CD4-positive, alpha-beta T cell treated with Interleukin-6 at 100 ng/mL for 8 hours (primary cell): Measurements from ENCODE around the gene IQSEC1.
A peak's percentile ranks its signal among the peaks of the same experiment; 100 is the strongest.
"Not testable (repeated sequence)": the region's sequence is repeated elsewhere in the genome, so short reads cannot be mapped to it uniquely, and the experiment has no call there.

Source experiments
- DNase-seq: peaks from one replicate; pipeline ENCODE4 v3.0.0-alpha.2; 2020; ENCODE audit warnings: mixed read lengths, low spot score

Gene IQSEC1

GRCh38 chr3:12870942-12871341 is 202.3 kb downstream of the IQSEC1 start:
- peak; percentile 15 for DNase-seq

GRCh38 chr3:12869035-12869621 is 204.1 kb downstream of the IQSEC1 start:
- DNase-seq: no peak

- peak; percentile 52 for DNase-seq
These were observed 204.9 kb downstream of the IQSEC1 start for GRCh38 chr3:12868039-12869034.

GRCh38 chr3:12866836-12867235 is 206.4 kb downstream of the IQSEC1 start:
- no peak for DNase-seq

- no peak for DNase-seq
These were observed 208.0 kb downstream of the IQSEC1 start for GRCh38 chr3:12865271-12865670.

- no peak for DNase-seq
These were observed 210.8 kb downstream of the IQSEC1 start for GRCh38 chr3:12862387-12862786.

GRCh38 chr3:12861611-12862010 is 211.6 kb downstream of the IQSEC1 start:
- no peak for DNase-seq

- no peak for DNase-seq
These were observed 213.4 kb downstream of the IQSEC1 start for GRCh38 chr3:12859840-12860239.

GRCh38 chr3:12856626-12857025 is 216.6 kb downstream of the IQSEC1 start:
- DNase-seq: no peak

GRCh38 chr3:12854565-12854964 is 218.7 kb downstream of the IQSEC1 start:
- no peak for DNase-seq

- DNase-seq: not testable (repeated sequence)
These were observed 219.4 kb downstream of the IQSEC1 start for GRCh38 chr3:12853847-12854246.

GRCh38 chr3:12852201-12852600 is 221.0 kb downstream of the IQSEC1 start:
- no peak for DNase-seq
